HG02759 (cell line): Measurements from ENCODE around the gene SLC4A2.

Experiments
- ATAC-seq: cut with Tn5 transposase; IDR thresholded peaks from one replicate; pipeline ENCODE4 v1.9.1; 2021; ENCODE audit warnings: mild to moderate bottlenecking, moderate library complexity; ENCODE audit not compliant: unreplicated experiment

The SLC4A2 gene

DNA sequence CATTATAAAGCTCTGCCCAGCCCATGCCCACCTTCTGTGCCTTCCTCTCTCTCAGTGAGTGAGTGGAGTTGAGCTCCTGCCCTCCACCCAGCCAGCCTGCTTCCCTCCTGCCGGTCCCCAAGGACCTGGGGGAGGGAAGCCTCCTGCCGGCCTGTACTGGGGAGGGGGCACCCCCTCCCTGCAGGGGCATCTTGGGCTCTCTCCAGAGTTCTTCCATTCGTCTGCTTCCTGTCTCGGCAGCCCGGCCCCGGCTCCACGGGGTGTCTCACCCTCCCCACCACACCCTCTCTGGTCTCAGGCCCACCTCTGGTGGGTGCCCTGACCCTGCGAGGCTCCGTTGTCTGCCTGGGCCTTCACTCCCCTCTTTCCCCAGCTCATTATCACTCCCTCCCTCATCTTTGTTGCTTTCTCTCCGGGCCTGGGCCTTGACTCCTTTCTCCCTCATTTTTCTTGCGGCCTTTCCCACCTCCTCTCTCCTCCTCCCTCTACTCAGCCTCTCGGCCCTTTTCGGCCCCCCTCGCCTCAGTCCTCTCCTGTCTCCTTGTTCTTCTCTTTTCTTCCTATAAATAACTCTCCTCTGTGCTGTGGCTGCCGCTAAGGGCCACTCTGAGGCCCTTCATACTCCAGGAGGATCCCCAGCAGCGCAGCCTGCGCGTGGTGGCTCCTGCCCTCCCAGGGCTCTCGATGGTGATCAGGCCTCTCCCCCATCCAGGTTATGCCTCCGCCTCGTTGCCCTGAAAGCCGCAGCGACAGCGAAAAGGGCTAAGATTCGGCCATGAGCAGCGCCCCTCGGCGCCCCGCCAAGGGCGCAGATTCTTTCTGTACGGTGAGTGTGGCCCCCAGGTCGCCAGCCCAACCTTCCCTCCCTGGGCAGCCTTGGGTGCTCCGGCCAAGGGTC is 2.1 kb downstream of the SLC4A2 start:
- ATAC-seq = no peak

DNA sequence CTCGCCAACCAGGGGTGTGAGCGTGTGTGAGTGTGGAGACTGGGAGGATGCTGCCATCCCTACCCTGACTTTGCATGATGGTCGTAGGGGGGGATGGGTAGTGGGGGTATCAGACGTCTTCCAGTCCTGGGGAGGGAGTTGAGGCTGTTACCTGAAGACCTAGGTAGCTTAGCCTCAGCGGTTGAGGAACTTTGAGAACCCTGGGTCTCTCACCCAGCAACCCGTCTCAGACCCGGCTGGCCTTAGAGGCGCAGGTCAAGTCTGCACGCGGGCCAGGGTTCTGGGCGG is 2.7 kb downstream of the SLC4A2 start:
- no peak for ATAC-seq

DNA sequence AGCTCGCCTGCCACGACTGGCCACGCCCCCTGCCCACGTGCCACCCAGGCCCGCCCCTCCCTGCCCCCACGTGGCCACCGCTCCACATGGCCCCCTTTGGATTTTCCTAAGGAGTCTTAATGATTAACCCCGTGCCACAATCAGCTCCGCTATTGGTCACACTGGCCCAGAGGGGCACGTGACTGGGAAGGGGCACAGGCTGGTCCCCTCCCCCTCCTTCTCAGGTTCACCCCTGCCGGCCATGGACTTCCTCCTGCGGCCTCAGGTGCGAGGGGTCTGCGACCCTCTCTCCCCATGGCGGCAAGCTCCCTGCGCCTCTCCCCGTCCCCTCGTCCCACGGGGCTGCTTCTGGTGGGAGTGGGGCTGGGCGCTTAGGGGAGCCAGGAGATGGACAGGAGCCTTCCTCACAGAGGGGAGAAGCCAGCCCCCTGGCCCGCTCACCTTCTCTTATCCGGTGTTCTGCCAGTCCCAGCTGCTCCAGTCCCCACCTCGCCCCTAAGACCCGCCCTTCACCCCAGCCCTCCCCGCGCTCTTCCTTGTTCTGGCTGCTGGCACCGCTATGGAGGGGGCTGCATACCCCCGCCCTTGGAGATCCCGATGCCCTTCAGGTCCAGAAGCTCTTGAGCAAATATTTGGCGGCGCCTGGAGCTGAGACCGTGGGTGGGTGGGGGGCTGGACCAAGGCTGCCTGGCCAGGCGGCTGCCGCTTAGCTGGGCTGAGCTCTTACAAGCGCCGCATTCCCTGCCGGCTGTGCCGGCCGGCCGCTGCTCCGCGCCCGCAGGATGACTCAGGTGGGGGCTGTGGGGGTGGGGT is 3.2 kb downstream of the SLC4A2 start:
- no peak for ATAC-seq

GRCh38 chr7:151063212-151063561 is 3.8 kb downstream of the SLC4A2 start:
- ATAC-seq = no peak

DNA sequence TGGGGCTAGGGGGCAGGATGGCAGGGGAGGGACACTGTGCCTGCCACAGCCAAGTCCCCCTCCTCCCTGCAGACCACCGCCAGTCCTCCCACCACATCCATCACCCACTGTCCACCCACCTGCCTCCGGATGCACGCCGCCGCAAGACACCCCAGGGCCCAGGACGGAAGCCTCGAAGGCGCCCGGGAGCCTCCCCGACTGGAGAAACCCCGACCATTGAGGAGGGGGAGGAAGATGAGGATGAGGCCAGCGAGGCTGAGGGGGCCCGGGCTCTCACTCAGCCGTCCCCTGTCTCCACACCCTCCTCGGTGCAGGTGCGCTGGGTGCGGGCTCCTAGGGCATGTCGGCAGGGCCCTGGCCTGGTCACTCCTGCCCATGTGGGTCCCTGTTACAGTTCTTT is 5.1 kb downstream of the SLC4A2 start:
- ATAC-seq = no peak

- no peak for ATAC-seq
Measured at GRCh38 chr7:151064993-151065392, 5.6 kb downstream of the SLC4A2 start.

DNA sequence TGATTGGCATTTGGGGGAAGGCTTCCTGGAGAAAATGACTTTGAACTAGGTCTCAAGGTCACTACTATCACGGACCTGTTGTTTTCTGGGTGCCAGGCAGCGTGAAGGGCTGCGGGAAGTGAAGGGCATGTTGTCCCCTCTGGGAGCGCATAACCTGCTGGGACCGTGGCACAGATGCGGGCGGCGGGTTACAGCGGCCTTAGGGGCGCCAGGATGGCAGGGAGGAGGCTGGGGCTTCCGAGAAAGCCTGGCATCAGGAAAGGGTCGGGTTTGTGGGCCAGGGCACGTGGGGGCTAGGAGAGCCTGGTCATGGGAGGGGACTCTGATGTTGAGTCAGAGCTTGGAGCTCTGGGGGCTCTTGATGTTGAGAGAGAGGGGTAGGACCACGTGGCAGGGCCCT is 6.1 kb downstream of the SLC4A2 start:
- no peak for ATAC-seq

DNA sequence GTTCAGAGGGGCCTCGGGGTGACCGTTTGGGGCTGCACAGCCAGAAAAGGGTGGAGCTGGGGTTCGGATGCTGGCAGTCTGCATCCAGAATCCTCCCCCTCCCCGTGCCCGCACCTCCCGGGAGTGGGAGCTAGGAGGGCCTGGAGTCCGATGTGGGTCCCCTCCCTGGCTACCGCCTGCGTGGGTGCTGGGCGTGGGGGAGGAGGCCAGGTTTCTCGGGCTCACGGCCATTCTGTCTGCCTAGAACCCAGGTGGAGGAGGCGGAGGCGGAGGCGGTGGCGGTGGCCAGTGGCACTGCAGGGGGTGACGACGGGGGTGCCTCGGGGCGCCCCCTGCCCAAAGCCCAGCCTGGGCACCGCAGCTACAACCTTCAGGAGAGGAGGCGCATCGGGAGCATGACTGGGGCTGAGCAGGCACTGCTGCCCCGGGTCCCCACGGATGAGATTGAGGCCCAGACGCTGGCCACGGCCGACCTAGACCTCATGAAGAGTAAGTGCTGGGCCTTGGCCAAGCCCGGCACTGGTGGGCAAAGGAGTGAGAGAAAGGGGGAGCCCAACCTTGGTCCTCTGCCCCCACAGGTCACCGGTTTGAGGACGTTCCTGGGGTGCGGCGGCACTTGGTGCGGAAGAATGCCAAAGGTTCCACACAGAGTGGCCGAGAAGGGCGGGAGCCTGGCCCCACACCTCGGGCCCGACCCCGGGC is 7.0 kb downstream of the SLC4A2 start:
- ATAC-seq = no peak

DNA sequence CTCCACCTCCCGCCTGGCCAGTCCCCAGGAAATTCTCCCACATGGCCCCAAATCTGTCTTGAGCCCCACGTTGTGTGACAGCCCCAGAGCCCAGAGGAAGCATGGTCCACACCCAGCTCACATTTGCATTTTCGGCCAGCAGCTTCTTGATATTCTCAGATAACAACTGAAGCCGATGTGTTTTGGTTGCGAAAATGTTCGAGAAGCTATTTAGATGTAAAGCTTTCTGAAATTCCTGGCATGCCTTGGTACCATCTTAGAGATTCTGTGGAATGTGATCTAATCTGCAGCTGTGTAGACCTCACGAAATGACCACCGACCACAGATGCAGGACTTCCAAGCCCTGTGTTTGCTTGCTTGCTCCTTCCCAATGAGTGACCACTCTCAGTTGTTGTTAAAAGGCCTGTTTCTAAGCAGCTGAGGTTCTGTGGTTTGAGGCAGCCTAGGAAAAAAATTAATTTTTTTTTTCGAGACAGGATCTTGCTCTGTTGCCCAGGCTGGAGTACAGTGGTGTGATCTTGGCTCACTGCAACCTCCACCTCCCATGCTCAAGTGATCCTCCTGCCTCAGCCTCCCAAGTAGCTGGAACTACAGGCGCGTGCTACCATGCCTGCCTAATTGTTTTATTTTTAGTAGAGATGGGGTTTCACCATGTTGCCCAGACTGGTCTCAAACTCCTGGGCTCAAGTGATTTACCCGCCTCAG is 8.8 kb downstream of the SLC4A2 start:
- ATAC-seq = no peak

GRCh38 chr7:151069841-151070573 is 10.6 kb downstream of the SLC4A2 start:
- no peak for ATAC-seq

DNA sequence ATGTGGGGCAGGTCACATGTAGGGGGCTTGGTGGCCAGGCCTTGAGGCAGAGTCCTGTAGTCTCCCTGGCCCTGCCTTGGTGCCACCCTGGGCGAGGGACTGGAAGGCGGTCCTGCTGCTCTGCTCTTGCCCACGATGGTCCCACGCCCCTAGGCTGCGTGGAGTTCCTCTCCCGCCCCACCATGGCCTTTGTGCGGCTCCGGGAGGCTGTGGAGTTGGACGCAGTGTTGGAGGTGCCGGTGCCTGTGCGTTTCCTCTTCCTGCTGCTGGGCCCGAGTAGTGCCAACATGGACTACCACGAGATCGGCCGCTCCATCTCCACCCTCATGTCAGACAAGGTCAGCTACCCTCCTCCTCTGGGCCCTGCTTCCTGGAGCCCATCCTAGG is 11.2 kb downstream of the SLC4A2 start:
- ATAC-seq = no peak

GRCh38 chr7:151071032-151071866 is 11.9 kb downstream of the SLC4A2 start:
- no peak for ATAC-seq

GRCh38 chr7:151073990-151074389 is 14.6 kb downstream of the SLC4A2 start:
- no peak for ATAC-seq

GRCh38 chr7:151074817-151075661 is 15.7 kb downstream of the SLC4A2 start:
- ATAC-seq = no peak

DNA sequence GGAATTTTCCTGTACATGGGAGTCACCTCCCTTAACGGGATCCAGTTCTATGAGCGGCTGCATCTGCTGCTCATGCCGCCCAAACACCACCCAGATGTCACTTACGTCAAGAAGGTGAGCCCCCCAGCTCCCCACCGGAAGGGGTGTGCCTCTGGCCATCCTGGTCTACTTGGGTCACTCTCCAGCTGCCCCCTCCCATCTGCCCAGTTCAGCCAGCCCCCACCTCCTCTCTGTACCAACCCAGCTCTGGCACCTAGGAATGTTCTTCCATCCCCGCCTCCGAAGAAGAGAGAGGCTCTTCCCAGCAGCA is 16.2 kb downstream of the SLC4A2 start:
- ATAC-seq = no peak

- ATAC-seq = no peak
Measured at GRCh38 chr7:151075978-151076426, 16.6 kb downstream of the SLC4A2 start.

- ATAC-seq = no peak
Measured at GRCh38 chr7:151076863-151077704, 17.7 kb downstream of the SLC4A2 start.

DNA sequence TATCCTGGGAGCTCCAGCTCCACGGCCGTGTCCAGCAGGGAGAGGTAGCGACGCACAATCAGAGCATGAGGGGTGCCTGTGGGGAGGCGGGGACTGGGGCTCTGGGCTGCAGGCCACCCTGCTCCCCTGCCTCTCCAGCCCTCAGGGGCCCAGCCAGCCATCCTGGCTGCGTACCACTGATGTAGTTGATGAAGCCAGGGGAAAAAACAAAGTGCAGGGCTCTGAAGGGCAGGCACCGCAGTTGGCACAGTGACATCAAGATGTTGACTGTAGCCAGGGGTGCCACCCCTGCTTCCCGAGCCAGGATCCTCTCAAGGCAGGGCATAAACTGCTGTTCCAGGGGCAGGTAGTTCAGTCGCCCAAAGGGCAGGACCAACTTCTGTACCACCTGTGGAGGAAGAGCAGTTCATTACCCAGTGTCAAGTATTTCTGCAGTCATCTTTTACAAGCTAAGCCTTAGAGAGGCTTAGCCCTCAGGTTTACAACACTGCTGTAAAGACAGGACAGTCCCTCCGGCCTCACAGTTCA is 18.4 kb downstream of the SLC4A2 start:
- ATAC-seq = no peak
